Breast epithelium (tissue), 4 donors: Measurements from ENCODE around the gene TOP3B. TPM values are rescaled to one million over a fixed set of nuclear protein-coding genes. Genes with fewer than 3 reads are reported as not detected.
"Not testable (repeated sequence)": the region's sequence is repeated elsewhere in the genome, so short reads cannot be mapped to it uniquely, and the experiment has no call there.

Source experiments
- DNase-seq, 2 donors: peaks; one replicate each; pipeline ENCODE4 v3.0.0-alpha.2; 2019; ENCODE audit warnings: low spot score in 2 of 2
- H3K27ac ChIP-seq, 2 donors: fragments of 200-600 bp; sonication (generic) in 1 of 2; one replicate each; pipeline ENCODE4 v1.5.1; 2016 to 2019; ENCODE audit warnings: mild to moderate bottlenecking in 1 of 2
- H3K27me3 ChIP-seq, 2 donors: fragments of 200-600 bp; sonication (generic) in 1 of 2; one replicate each; pipeline versions ENCODE4 v1.5.1 to v1.6.0; 2017 to 2019; ENCODE audit warnings: control low read depth in 1 of 2, mild to moderate bottlenecking in 1 of 2
- H3K36me3 ChIP-seq: fragments of 200-600 bp; one replicate; pipeline ENCODE4 v1.5.1; 2019
- H3K4me1 ChIP-seq, 2 donors: fragments of 200-600 bp; sonication (generic); one replicate each; pipeline ENCODE4 v1.5.1; 2016 to 2019; ENCODE audit warnings: control low read depth in 1 of 2
- H3K4me3 ChIP-seq, 3 donors: fragments of 200-600 bp; sonication (generic); 1 replicate in 2 of 3; 2 replicates in 1 of 3; pipeline ENCODE4 v1.5.1; 2016 to 2019; ENCODE audit warnings: mild to moderate bottlenecking in 3 of 3, moderate library complexity in 2 of 3
- H3K9me3 ChIP-seq, 2 donors: fragments of 200-600 bp; sonication (generic) in 1 of 2; one replicate each; pipeline ENCODE4 v1.5.1; 2016 to 2019; ENCODE audit warnings: control low read depth in 1 of 2
- POLR2A ChIP-seq: fragments of 450-650 bp; IDR thresholded peaks from one replicate; pipeline ENCODE4 v1.6.1; 2016; ENCODE audit warnings: antibody characterized with exemption, mild to moderate bottlenecking, moderate library complexity
- POLR2AphosphoS5 ChIP-seq, 3 donors: sonication (generic); formaldehyde crosslinking; IDR thresholded peaks; one replicate each; pipeline ENCODE4 v1.6.1; 2017; ENCODE audit warnings: antibody characterized with exemption in 3 of 3
- intact Hi-C: fragments of 100-400 bp; cut with DNase I; formaldehyde crosslinking; loops from one replicate; pipeline ENCODE4 v1.15.1; 2023; ENCODE audit warnings: low total_unique reads
- total RNA-seq, 3 donors: library from RNA; depleted of rRNA; stranded (reverse); fragments of >200 nt; gene quantifications; one replicate each; pipeline ENCODE4 v1.1.0, GENCODE V29; 2016
- TF ChIP-seq, protein P1 (sequence below), 3 donors: fragments of 450-650 bp; IDR thresholded peaks; one replicate each; pipeline ENCODE4 v1.5.1; 2016 to 2017; ENCODE audit warnings: antibody characterized with exemption in 3 of 3, mild to moderate bottlenecking in 3 of 3, moderate library complexity in 3 of 3

TOP3B gene
- total RNA-seq, 3 donors from 2014 or later = 20.2 to 34.8 (median 33.1) TPM

DNA sequence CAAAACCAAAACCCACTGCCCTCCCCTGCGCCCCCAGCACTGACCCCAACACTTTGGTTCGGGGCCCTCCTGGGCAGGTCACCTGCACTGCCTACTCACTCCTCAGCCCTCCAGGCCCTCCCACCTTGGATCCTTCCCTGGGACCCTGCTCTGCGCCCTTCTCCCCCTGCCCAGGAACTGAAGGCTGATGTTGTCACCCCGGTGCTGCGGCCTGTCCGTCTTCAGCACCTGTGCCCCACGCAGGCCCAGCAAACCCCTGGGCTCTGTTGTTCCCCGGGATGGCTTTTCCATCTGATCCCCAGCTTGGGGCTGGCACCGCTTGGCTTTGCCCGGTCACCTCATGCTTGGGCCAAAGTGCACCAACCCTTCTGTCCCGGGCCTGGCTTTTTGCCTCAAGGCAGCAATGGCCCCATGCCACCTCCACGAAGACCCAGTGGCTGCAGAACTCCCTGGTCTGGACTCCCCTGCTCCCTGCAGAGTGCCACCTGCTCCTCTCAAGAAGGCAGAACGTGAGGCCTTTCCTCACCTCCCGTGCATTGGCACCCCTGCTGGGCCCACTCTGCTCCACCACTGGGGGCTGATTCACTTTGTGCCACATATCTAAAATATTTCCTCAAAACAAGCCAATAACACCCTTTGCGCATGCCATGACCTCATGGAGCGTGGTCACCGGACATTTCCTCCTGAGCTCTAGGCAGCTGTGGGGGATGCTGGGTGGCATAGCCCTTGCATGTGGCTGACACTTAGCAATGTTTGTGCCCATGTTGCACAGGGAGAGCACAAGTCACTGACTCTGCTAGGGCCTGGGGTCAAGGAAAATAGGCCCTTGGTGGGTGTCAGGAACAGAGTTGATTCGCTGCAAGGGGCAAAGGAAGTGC lies 38.8 kb downstream of the TOP3B start:
- Histone ChIP-seq H3K9me3 (no peaks in the 10 kb centered on the region), H3K36me3 (no peaks in the 10 kb centered on the region), H3K4me1 (peaks cover 0 to 17% of the 10 kb centered on the region in 2 donors), H3K4me3 (no peak overlapping the region), H3K27me3 (no peaks in the 10 kb centered on the region), H3K27ac (peak overlapping the region; percentile 89 to 93)
- no peak for DNase-seq
- no peak for TF ChIP-seq POLR2A
- TF ChIP-seq, protein P1, sequence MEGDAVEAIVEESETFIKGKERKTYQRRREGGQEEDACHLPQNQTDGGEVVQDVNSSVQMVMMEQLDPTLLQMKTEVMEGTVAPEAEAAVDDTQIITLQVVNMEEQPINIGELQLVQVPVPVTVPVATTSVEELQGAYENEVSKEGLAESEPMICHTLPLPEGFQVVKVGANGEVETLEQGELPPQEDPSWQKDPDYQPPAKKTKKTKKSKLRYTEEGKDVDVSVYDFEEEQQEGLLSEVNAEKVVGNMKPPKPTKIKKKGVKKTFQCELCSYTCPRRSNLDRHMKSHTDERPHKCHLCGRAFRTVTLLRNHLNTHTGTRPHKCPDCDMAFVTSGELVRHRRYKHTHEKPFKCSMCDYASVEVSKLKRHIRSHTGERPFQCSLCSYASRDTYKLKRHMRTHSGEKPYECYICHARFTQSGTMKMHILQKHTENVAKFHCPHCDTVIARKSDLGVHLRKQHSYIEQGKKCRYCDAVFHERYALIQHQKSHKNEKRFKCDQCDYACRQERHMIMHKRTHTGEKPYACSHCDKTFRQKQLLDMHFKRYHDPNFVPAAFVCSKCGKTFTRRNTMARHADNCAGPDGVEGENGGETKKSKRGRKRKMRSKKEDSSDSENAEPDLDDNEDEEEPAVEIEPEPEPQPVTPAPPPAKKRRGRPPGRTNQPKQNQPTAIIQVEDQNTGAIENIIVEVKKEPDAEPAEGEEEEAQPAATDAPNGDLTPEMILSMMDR (IDR thresholded peaks at IDR 0.05) = no peak
- TF ChIP-seq POLR2AphosphoS5 (IDR thresholded peaks at IDR 0.05) = no peak
- intact Hi-C loops = no loop called here

DNA sequence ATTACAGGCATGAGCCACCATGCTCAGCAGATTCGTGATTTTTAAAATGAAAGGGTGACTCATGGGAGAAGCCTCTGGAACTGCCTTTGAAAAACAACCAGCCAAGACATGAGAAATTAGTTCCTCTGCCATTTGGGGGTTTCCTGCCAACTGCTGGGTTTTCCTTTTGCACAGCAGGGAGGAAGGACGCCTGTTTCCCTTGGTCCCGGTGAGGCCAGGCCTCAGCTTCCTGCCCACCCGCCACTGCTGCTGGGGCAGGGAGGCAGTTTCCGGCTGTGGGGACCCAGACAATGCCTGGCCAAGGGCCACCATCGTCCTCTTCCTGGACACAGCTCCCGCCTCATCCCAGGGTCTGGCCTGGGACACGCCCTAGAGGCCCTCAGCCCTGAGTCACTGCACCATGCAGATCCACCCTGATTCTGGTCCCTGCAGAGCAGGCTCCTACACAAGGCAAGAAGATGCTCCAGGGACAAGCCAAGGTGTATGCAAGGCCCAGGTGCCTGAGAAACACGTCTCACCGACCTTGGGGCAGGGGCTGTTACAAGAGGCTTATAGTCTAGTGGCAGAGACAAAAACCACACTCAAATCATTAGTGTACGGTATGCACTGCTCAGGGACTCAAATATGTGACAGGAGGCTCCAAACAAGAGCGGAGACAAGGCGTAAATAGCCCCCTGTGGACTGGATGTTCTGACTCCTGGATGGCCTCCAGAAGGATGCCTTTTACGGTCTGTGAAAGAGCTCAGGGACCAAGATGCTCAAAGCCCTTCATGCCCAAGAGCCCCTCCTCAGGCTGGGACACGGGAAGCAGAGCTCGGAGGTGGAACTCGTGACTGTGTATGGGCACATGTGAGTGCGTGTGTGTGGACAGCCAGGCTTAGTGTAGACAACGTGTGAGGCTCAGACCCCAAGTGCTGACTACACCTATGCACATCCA lies 39.9 kb downstream of the TOP3B start:
- Histone ChIP-seq H3K9me3 (no peaks in the 10 kb centered on the region), H3K27me3 (no peaks in the 10 kb centered on the region), H3K36me3 (no peaks in the 10 kb centered on the region), H3K27ac (peak overlapping the region; percentile 89 to 93), H3K4me1 (peaks cover 3 to 17% of the 10 kb centered on the region in 2 donors), H3K4me3 (peak overlapping the region in 1 of 3 donors; percentile 43)
- TF ChIP-seq POLR2AphosphoS5 (IDR thresholded peaks at IDR 0.05) = peak; percentile 39 to 89 (median 86)
- TF ChIP-seq, protein P1 (IDR thresholded peaks at IDR 0.05) = no peak
- peak; percentile 51 to 65 for DNase-seq
- intact Hi-C loops = no loop called here

DNA sequence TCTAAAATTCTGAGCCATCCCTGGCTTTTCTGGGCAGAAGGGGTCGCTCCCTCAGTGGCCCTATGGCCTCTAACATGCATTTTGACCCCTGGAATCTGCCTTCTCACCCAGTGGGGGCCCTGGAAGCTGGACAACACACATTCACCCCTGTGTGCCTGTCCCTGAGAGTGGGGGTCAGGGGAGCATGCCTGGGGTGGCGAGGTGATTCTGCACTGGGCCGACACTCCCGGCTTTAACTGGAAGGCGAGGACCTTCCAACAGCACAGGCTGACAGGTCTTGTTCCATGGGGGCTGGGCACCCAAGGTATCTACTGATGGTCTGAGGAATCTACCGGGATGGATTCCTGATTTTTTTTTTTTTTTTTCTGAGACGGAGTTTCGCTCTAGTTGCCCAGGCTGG lies 40.7 kb downstream of the TOP3B start:
- intact Hi-C loops = no loop called here
- Histone ChIP-seq H3K9me3 (no peaks in the 10 kb centered on the region), H3K36me3 (no peaks in the 10 kb centered on the region), H3K4me1 (peaks cover 11 to 14% of the 10 kb centered on the region in 2 donors), H3K4me3 (no peak overlapping the region), H3K27ac (peak overlapping the region; percentile 89 to 93), H3K27me3 (no peaks in the 10 kb centered on the region)
- no peak for DNase-seq
- TF ChIP-seq POLR2AphosphoS5 (IDR thresholded peaks at IDR 0.05) (no peak), POLR2A (no peak)
- TF ChIP-seq, protein P1 (IDR thresholded peaks at IDR 0.05) = no peak

DNA sequence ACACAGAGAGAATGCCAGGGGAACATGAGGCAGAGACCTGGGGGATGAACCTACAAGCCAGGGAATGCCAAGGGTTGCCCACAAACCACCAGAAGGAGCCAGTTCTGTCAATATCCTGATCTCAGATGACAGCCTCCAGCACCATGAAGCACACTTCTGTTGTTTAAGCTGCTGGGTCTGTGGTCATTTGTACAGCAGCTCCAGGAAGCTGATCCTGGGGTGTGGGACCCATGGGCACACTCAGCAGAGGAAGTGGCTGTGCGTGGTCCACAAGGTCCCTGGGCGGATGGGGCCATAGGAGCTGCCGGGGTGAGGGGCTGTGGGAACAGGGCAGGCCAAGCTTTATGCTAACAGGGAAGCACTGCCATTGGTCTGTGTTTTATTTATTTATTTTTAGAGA lies 42.1 kb downstream of the TOP3B start:
- no peak for TF ChIP-seq POLR2AphosphoS5 (IDR thresholded peaks at IDR 0.05)
- TF ChIP-seq, protein P1 (IDR thresholded peaks at IDR 0.05) = no peak
- TF ChIP-seq POLR2A = no peak
- no peaks in the 10 kb centered on the region for H3K36me3 ChIP-seq
- DNase-seq = no peak
- no peaks in the 10 kb centered on the region for H3K27me3 ChIP-seq
- H3K4me1 ChIP-seq = peaks cover 9 to 19% of the 10 kb centered on the region in 2 donors
- intact Hi-C loops = no loop called here
- H3K9me3 ChIP-seq = no peaks in the 10 kb centered on the region
- H3K27ac ChIP-seq = peak overlapping the region; percentile 89 to 93
- no peak overlapping the region for H3K4me3 ChIP-seq

DNA sequence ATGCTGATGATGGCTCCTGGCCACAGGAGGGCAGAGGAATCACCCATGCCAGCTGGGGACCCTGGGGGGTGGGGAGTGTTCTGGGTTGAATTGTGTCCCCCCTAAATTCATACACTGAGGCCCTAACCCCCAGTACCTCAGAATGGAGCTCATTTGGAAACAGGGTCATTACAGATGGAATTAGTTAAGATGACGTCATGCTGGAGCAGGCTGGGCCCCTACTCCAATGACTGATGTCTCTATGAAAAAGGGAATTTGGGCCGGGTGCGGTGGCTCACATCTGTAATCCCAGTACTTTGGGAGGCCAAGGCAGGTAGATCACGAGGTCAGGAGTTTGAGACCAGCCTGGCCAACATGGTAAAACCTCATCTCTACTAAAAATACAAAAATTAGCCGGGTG lies 42.7 kb downstream of the TOP3B start:
- H3K27me3 ChIP-seq, intact Hi-C loops: not testable (repeated sequence)

More for the DNA sequence above, 42.7 kb downstream of the TOP3B start:
- DNase-seq, H3K9me3 ChIP-seq, H3K36me3 ChIP-seq, H3K4me3 ChIP-seq: not testable (repeated sequence)
- Histone ChIP-seq H3K27ac (peak overlapping the region; percentile 89 to 93), H3K4me1 (peaks cover 9 to 19% of the 10 kb centered on the region in 2 donors)
